PC-3 (cell line): Measurements from ENCODE around the gene NMUR1. TPM values are rescaled to one million over a fixed set of nuclear protein-coding genes. Genes with fewer than 3 reads are reported as not detected.

Experiments used
- ATAC-seq: fragments of 200-7000 bp; cut with Tn5 transposase; 2 replicates; pipeline ENCODE4 v1.9.1; 2020; ENCODE audit warnings: mild to moderate bottlenecking, moderate library complexity
- BruUV-seq: library from RNA; stranded (reverse); fragments of 400-500 nt; replicated peaks from 2 replicates; lab custom pipeline; 2021; lab: Mats Ljungman, UMichigan
- CTCF ChIA-PET: fragments of 300-600 bp; sonication (Branson Sonifier 250); formaldehyde crosslinking; loops from one replicate; lab custom pipeline; 2022; ENCODE audit warnings: antibody characterized with exemption; lab: Charles Lee
- POLR2A ChIA-PET: fragments of 300-600 bp; sonication (Branson Sonifier 250); formaldehyde crosslinking; loops from one replicate; lab custom pipeline; 2022; ENCODE audit warnings: antibody characterized with exemption; ENCODE audit not compliant: unreplicated experiment; lab: Charles Lee
- DNase-seq: peaks from one replicate; pipeline ENCODE4 v3.0.0-alpha.2; 2015
- H2AFZ ChIP-seq: fragments of 300-600 bp; sonication (generic); 2 replicates; pipeline ENCODE4 v1.6.0; 2016; ENCODE audit warnings: antibody characterized with exemption, low read length
- H3F3A ChIP-seq: fragments of 300-600 bp; sonication (generic); one replicate; pipeline ENCODE4 v1.6.0; 2017; ENCODE audit warnings: antibody characterized with exemption, low read length, control low read depth, mild to moderate bottlenecking; ENCODE audit not compliant: unreplicated experiment
- H3K27ac ChIP-seq: fragments of 300-600 bp; sonication (generic); 2 replicates; pipeline ENCODE4 v1.5.1; 2016; ENCODE audit warnings: mild to moderate bottlenecking, low read length
- H3K27me3 ChIP-seq: fragments of 300-600 bp; sonication (generic); 2 replicates; pipeline ENCODE4 v1.6.1; 2016; ENCODE audit warnings: low read length, mixed read lengths
- H3K36me3 ChIP-seq: fragments of 300-600 bp; sonication (generic); 2 replicates; pipeline ENCODE4 v1.6.1; 2016; ENCODE audit warnings: low read depth, mixed run types, low read length, mixed read lengths
- H3K4me1 ChIP-seq: fragments of 300-600 bp; sonication (generic); 2 replicates; pipeline ENCODE4 v1.5.1; 2016; ENCODE audit warnings: low read length; ENCODE audit not compliant: insufficient read depth
- H3K4me2 ChIP-seq: fragments of 300-600 bp; sonication (generic); 2 replicates; pipeline ENCODE4 v1.6.0; 2016; ENCODE audit warnings: low read length
- H3K4me3 ChIP-seq: fragments of 300-600 bp; sonication (generic); 2 replicates; pipeline ENCODE4 v1.5.1; 2016; ENCODE audit warnings: mild to moderate bottlenecking, low read length, mixed read lengths
- H3K79me2 ChIP-seq: fragments of 300-600 bp; sonication (generic); 2 replicates; pipeline ENCODE4 v1.6.1; 2017; ENCODE audit warnings: low read length, mixed read lengths
- H3K9ac ChIP-seq: fragments of 300-600 bp; sonication (generic); 2 replicates; pipeline ENCODE4 v1.6.0; 2016; ENCODE audit warnings: mild to moderate bottlenecking, low read length
- H3K9me2 ChIP-seq: fragments of 300-600 bp; sonication (generic); replicated peaks from 2 replicates; pipeline ENCODE4 v1.6.1; 2016; ENCODE audit warnings: mixed run types, low read length, mixed read lengths
- H3K9me3 ChIP-seq: fragments of 300-600 bp; sonication (generic); 2 replicates; pipeline ENCODE4 v1.6.1; 2016; ENCODE audit warnings: low read length, mixed read lengths
- H4K20me1 ChIP-seq: fragments of 300-600 bp; sonication (generic); 2 replicates; pipeline ENCODE4 v1.6.1; 2016; ENCODE audit warnings: low read length, mixed read lengths
- CTCF ChIP-seq: fragments of 300-600 bp; sonication (generic); conservative IDR thresholded peaks from 2 replicates; pipeline ENCODE4 v1.5.1; 2017; ENCODE audit warnings: antibody characterized with exemption, low read depth, mild to moderate bottlenecking, low read length
- EZH2 ChIP-seq: fragments of 300-600 bp; sonication (generic); IDR thresholded peaks from one replicate; pipeline ENCODE4 v1.6.1; 2017; ENCODE audit warnings: antibody characterized with exemption, mild to moderate bottlenecking, low read length; ENCODE audit not compliant: unreplicated experiment
- EZH2phosphoT487 ChIP-seq: fragments of 300-600 bp; sonication (generic); IDR thresholded peaks from 2 replicates; pipeline ENCODE4 v1.6.1; 2018; ENCODE audit warnings: mild to moderate bottlenecking, antibody characterized with exemption, low read length, borderline replicate concordance
- intact Hi-C: fragments of 100-400 bp; cut with micrococcal nuclease; formaldehyde crosslinking; loops from 2 replicates; pipeline ENCODE4 v1.9.0; 2023
- total RNA-seq: library from RNA; depleted of rRNA; stranded (reverse); fragments of >200 nt; gene quantifications from 2 replicates; pipeline ENCODE4 v1.2.3, GENCODE V29; 2014

The NMUR1 gene
- total RNA-seq, 1 experiment from 2014 or later = not detected

GRCh38 chr2:231527091-231527395, 3.2 kb downstream of the NMUR1 start:
- POLR2A ChIA-PET = no interaction called here
- intact Hi-C loops = no loop called here
- H3K4me2 ChIP-seq = no peak overlapping the region

GRCh38 chr2:231526341-231527090, 3.7 kb downstream of the NMUR1 start:
- H3K79me2 ChIP-seq = no peaks in the 10 kb centered on the region
- H4K20me1 ChIP-seq = no peaks in the 10 kb centered on the region
- no peak for DNase-seq
- intact Hi-C loops = no loop called here
- ChIA-PET CTCF (no interaction called here), POLR2A (no interaction called here)
- peaks cover 10% of the 10 kb centered on the region for H3K27me3 ChIP-seq
- H3K4me3 ChIP-seq = no peak overlapping the region
- no peak overlapping the region for H3K4me2 ChIP-seq
- H3K9ac ChIP-seq = no peak overlapping the region
- no peaks in the 10 kb centered on the region for H3K9me3 ChIP-seq
- H2AFZ ChIP-seq = no peak overlapping the region
- no peaks in the 10 kb centered on the region for H3K9me2 ChIP-seq
- no peaks in the 10 kb centered on the region for H3K4me1 ChIP-seq
- no peaks in the 10 kb centered on the region for H3K36me3 ChIP-seq
- H3K27ac ChIP-seq = no peak overlapping the region
- ATAC-seq = no peak
- no peak for TF ChIP-seq EZH2
- no peaks in the 10 kb centered on the region for H3F3A ChIP-seq
- no TSS peak for BruUV-seq

More at GRCh38 chr2:231527091-231527395, 3.2 kb downstream of the NMUR1 start:
- H3K4me1 ChIP-seq = no peaks in the 10 kb centered on the region
- CTCF ChIA-PET = no interaction called here
- no peaks in the 10 kb centered on the region for H3F3A ChIP-seq
- no peaks in the 10 kb centered on the region for H3K9me2 ChIP-seq
- no peaks in the 10 kb centered on the region for H3K79me2 ChIP-seq
- H4K20me1 ChIP-seq = no peaks in the 10 kb centered on the region
- no peak for TF ChIP-seq EZH2
- no peak for TF ChIP-seq EZH2phosphoT487
- no peak for TF ChIP-seq CTCF
- no peak overlapping the region for H3K9ac ChIP-seq
- H3K9me3 ChIP-seq = no peaks in the 10 kb centered on the region
- H2AFZ ChIP-seq = no peak overlapping the region
- H3K27me3 ChIP-seq = peaks cover 10% of the 10 kb centered on the region
- H3K36me3 ChIP-seq = no peaks in the 10 kb centered on the region
- DNase-seq = no peak
- H3K27ac ChIP-seq = no peak overlapping the region
- no peak overlapping the region for H3K4me3 ChIP-seq
- BruUV-seq = no TSS peak
- no peak for ATAC-seq

GRCh38 chr2:231525248-231526163, 4.7 kb downstream of the NMUR1 start:
- Histone ChIP-seq H3F3A (no peaks in the 10 kb centered on the region), H3K9me2 (no peaks in the 10 kb centered on the region), H3K27ac (no peak overlapping the region), H3K4me1 (no peaks in the 10 kb centered on the region), H3K36me3 (no peaks in the 10 kb centered on the region), H3K79me2 (no peaks in the 10 kb centered on the region), H3K9me3 (no peaks in the 10 kb centered on the region), H2AFZ (no peak overlapping the region), H3K27me3 (peaks cover 10% of the 10 kb centered on the region), H3K9ac (no peak overlapping the region), H4K20me1 (no peaks in the 10 kb centered on the region), H3K4me3 (no peak overlapping the region), H3K4me2 (no peak overlapping the region)
- no peak for ATAC-seq
- BruUV-seq = no TSS peak
- CTCF ChIA-PET = no interaction called here
- TF ChIP-seq CTCF = no peak
- no peak for TF ChIP-seq EZH2phosphoT487
- TF ChIP-seq EZH2 = no peak
- POLR2A ChIA-PET = no interaction called here
- intact Hi-C loops = no loop called here
- DNase-seq = no peak
